Measurements from ENCODE around the gene TACSTD2.

DNA sequence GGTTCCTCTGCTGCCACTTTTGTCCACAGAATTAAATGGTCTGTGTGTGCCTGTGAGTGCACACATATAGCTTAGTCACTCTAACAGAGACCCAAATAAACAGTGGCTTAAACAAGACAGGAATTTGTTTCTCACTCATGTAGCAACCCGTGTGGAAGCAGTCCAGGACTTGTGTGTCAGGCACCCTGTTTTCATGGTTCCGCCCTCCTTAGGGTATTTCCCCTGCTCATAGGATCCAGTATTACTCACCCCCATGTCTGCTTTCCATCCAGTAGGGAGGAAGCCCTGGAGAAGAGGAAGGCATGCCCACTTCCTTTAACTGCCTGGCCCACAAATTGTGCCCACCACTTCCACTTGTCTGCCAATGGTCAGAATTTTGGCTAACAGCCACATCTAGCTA is 41.3 kb upstream of the TACSTD2 start:
- TF ChIP-seq, protein P1, sequence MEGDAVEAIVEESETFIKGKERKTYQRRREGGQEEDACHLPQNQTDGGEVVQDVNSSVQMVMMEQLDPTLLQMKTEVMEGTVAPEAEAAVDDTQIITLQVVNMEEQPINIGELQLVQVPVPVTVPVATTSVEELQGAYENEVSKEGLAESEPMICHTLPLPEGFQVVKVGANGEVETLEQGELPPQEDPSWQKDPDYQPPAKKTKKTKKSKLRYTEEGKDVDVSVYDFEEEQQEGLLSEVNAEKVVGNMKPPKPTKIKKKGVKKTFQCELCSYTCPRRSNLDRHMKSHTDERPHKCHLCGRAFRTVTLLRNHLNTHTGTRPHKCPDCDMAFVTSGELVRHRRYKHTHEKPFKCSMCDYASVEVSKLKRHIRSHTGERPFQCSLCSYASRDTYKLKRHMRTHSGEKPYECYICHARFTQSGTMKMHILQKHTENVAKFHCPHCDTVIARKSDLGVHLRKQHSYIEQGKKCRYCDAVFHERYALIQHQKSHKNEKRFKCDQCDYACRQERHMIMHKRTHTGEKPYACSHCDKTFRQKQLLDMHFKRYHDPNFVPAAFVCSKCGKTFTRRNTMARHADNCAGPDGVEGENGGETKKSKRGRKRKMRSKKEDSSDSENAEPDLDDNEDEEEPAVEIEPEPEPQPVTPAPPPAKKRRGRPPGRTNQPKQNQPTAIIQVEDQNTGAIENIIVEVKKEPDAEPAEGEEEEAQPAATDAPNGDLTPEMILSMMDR (IDR thresholded peaks at IDR 0.05): no peak
- TF ChIP-seq SIN3A (IDR thresholded peaks at IDR 0.05; ENCODE audit: borderline replicate concordance, insufficient read depth, low read depth, low read length) (no peak), POLR2AphosphoS5 (IDR thresholded peaks at IDR 0.05; ENCODE audit: low read depth, low read length) (no peak)
- TF ChIP-seq, protein P2, sequence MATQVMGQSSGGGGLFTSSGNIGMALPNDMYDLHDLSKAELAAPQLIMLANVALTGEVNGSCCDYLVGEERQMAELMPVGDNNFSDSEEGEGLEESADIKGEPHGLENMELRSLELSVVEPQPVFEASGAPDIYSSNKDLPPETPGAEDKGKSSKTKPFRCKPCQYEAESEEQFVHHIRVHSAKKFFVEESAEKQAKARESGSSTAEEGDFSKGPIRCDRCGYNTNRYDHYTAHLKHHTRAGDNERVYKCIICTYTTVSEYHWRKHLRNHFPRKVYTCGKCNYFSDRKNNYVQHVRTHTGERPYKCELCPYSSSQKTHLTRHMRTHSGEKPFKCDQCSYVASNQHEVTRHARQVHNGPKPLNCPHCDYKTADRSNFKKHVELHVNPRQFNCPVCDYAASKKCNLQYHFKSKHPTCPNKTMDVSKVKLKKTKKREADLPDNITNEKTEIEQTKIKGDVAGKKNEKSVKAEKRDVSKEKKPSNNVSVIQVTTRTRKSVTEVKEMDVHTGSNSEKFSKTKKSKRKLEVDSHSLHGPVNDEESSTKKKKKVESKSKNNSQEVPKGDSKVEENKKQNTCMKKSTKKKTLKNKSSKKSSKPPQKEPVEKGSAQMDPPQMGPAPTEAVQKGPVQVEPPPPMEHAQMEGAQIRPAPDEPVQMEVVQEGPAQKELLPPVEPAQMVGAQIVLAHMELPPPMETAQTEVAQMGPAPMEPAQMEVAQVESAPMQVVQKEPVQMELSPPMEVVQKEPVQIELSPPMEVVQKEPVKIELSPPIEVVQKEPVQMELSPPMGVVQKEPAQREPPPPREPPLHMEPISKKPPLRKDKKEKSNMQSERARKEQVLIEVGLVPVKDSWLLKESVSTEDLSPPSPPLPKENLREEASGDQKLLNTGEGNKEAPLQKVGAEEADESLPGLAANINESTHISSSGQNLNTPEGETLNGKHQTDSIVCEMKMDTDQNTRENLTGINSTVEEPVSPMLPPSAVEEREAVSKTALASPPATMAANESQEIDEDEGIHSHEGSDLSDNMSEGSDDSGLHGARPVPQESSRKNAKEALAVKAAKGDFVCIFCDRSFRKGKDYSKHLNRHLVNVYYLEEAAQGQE (IDR thresholded peaks at IDR 0.05; ENCODE audit: insufficient read depth in 1 of 2, low read depth in 2 of 2, low read length in 1 of 2): no peak

All from Panc1 (cell line).